Stimulated activated naive CD8-positive, alpha-beta T cell treated with anti-CD3 and anti-CD28 coated beads, Interleukin-15, Interleukin-2, amounts not matched to agents 100 ng/mL and 50 ng/mL, for 24 hours (primary cell): Measurements from ENCODE around the gene BEND3.
"Not testable (repeated sequence)": the region's sequence is repeated elsewhere in the genome, so short reads cannot be mapped to it uniquely, and the experiment has no call there.

Source experiments
- H3K27ac Mint-ChIP-seq: one replicate; pipeline ENCODE4 v1.8.0; 2021; ENCODE audit warnings: mild to moderate bottlenecking, mixed read lengths
- H3K27me3 Mint-ChIP-seq: one replicate; pipeline ENCODE4 v1.8.0; 2021; ENCODE audit warnings: mixed read lengths
- H3K36me3 Mint-ChIP-seq: one replicate; pipeline ENCODE4 v1.8.0; 2021; ENCODE audit warnings: low read depth, mixed read lengths
- H3K4me1 Mint-ChIP-seq: one replicate; pipeline ENCODE4 v1.8.0; 2021; ENCODE audit warnings: low read depth, mixed read lengths
- H3K4me3 Mint-ChIP-seq: one replicate; pipeline ENCODE4 v1.8.0; 2021; ENCODE audit warnings: mild to moderate bottlenecking, mixed read lengths
- H3K9me3 Mint-ChIP-seq: one replicate; pipeline ENCODE4 v1.8.0; 2021; ENCODE audit warnings: mixed read lengths

BEND3 gene

DNA sequence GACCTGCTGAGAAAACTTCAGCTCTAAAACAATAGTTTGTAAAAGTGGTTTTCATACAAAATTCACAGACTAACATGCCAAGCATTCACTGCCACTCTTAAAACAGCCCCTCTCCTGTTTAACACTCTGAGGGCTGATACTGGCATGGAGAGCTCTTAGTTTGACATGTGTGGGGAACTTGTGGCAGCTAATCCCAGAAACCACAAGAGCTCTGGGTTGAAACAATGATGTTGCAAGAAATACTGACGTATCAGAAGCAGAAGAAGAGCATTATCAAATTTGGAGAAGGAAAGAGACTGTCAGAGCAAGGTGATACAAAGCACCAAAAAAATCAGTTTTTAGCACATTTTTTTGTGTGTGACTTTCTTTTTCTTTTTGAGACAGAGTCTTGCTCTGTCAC lies 5.1 kb downstream of the BEND3 start:
- Mint-ChIP-seq H3K9me3 (no peaks in the 10 kb centered on the region), H3K27me3 (no peaks in the 10 kb centered on the region), H3K4me1 (peaks cover 11% of the 10 kb centered on the region), H3K4me3 (no peak overlapping the region), H3K27ac (no peak overlapping the region), H3K36me3 (peaks cover 3% of the 10 kb centered on the region)

DNA sequence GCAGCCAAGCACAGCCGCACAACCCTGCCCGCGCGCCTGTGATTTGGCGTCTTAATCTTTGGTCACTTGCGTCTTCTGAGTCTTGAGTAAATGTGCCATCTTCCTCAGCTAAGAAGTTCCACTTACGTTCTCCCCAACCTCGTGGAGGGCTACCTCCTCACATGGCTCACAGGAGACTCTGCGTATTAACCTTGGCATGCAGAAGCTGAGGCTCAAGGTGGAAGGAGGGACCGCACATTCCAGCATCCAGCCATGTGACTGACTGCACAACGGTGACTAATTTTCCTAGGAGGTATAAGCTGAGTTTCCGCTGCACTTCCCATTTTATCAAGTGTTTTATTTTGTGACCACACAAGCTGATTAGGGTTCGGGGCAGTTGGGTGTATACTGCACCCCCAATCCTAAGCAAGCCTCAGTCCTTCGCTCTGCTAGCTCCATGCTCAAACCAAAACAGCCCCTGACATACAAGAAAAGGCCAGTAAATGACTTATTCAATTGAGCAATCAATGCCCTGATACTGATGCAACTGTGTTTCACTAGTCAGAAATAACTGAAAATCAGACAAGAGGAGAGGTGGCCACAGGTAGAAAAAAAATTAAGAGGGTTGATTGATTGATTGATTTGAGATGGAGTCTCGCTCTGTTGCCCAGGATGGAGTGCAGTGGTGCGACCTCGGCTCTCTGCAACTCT lies 7.0 kb downstream of the BEND3 start:
- Mint-ChIP-seq H3K4me1 (peaks cover 4% of the 10 kb centered on the region), H3K27me3 (no peaks in the 10 kb centered on the region), H3K36me3 (peaks cover 3% of the 10 kb centered on the region), H3K9me3 (no peaks in the 10 kb centered on the region), H3K27ac (no peak overlapping the region), H3K4me3 (no peak overlapping the region)

DNA sequence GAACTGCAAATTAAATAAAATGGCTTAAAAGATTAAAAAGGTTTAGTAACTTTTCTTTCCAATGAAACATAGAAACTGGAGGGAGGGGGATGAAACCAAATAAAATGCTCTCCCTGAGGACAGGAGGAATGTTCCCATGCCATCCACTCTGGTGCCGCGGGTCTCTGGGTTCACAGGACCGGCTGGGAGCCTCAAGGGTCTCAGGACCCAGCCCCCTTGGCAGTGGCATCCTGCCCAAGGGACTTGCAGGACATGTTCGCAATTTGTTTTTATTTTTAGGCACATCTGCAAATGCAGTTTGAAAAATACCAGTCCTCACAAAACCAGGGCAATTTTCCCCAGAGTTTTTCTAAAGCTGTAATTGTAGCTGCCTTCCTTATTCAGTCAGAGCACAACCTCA lies 7.5 kb downstream of the BEND3 start:
- H3K36me3 Mint-ChIP-seq: peaks cover 3% of the 10 kb centered on the region
- no peak overlapping the region for H3K4me3 Mint-ChIP-seq
- H3K27ac Mint-ChIP-seq: no peak overlapping the region
- H3K27me3 Mint-ChIP-seq: no peaks in the 10 kb centered on the region
- peaks cover 3% of the 10 kb centered on the region for H3K4me1 Mint-ChIP-seq
- no peaks in the 10 kb centered on the region for H3K9me3 Mint-ChIP-seq

DNA sequence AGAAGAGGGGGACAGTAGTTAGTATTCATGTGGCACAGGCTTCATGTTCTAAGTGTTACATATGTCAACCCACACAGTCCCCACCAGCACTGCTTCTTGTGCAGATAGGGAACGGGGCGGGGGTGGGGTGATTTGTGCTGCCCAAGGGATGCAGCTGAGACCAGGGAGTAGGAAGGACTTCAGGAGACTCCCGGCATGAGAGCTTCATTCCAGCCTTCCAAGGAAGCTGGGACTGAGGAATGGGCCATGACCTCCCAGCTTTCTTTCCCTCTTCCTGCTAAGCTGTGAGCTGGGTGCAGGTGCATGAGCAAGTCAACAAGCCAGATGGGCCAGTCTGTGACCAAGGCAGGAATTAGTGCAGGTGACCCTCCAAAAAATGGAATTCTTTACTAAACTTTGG lies 9.2 kb downstream of the BEND3 start:
- H3K4me3 Mint-ChIP-seq: no peak overlapping the region
- H3K9me3 Mint-ChIP-seq: no peaks in the 10 kb centered on the region
- peaks cover 3% of the 10 kb centered on the region for H3K4me1 Mint-ChIP-seq

DNA sequence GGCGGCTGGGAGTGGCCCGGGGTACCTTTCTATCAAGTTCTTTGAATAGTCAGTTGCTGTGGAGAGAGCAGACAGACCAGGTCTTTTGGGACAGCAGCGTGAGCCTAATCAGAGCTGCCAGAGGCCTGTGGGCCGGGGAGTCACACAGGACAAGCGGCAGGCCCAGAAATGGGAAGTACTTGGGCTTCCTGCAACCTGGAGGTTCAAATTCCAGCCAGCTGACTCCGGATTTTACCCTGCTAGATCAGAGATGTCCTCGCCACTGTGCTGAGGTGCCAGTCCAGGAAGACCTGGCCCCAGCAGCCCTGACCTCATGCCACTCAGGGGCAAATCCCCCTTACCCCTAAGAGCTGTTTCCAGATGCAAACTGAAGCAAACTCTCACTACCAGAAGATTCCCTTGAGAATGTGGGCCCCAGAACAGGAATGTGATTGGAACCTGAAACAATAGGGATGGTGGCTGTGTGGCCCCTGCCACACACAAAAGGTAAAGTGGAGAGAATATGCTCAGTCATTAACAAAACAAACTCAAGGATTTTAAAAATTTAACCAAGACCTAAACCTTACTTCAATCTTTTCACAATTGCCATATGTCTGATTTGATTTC lies 9.7 kb downstream of the BEND3 start:
- no peak overlapping the region for H3K27ac Mint-ChIP-seq
- no peaks in the 10 kb centered on the region for H3K9me3 Mint-ChIP-seq
- no peak overlapping the region for H3K4me3 Mint-ChIP-seq
- H3K36me3 Mint-ChIP-seq: peaks cover 3% of the 10 kb centered on the region
- peaks cover 3% of the 10 kb centered on the region for H3K4me1 Mint-ChIP-seq
- H3K27me3 Mint-ChIP-seq: no peaks in the 10 kb centered on the region

More for the DNA sequence above, 9.2 kb downstream of the BEND3 start:
- no peak overlapping the region for H3K27ac Mint-ChIP-seq
- H3K27me3 Mint-ChIP-seq: no peaks in the 10 kb centered on the region
- peaks cover 3% of the 10 kb centered on the region for H3K36me3 Mint-ChIP-seq

DNA sequence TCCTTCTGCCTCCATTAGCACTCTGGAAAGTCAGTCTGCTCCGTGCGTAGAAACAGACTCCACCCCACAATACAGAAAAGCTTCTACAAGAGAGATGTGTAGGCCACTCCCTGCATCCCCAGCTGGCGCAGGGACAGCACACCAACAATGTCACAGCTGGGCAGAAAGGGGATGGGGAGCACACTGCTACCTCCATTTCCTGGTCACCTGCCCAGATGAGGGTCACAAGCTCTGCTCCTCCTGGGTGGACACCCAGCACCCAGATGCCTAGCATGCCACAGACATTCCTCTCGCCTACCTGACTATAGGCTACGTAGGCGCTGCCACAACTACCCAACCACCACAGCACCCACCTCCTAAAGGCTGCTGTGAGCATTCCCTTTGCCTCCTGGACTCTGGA lies 12.2 kb downstream of the BEND3 start:
- peaks cover 14% of the 10 kb centered on the region for H3K4me1 Mint-ChIP-seq
- no peak overlapping the region for H3K4me3 Mint-ChIP-seq
- H3K36me3 Mint-ChIP-seq: peaks cover 2% of the 10 kb centered on the region
- H3K9me3 Mint-ChIP-seq: no peaks in the 10 kb centered on the region
- no peaks in the 10 kb centered on the region for H3K27me3 Mint-ChIP-seq
- H3K27ac Mint-ChIP-seq: no peak overlapping the region

DNA sequence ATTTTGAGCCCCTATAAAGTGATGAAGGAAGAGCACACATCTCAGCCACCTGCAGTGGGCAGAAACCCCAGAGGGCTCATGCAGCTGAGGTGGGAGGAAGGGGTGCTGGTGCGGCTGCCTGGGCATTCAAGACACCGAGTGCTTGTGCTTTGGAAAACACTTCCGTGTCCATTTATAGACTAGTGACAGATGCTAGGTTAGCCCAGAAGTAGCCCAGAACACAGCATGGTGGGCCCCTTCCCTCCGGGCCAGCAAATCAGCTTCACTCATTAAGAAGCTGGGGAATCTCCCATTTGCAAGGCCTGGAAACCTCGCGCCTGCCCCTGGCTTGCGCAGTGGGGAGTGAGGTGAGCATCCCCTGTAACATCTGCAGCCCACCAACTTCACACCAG lies 12.9 kb downstream of the BEND3 start:
- H3K4me1 Mint-ChIP-seq: peaks cover 14% of the 10 kb centered on the region
- no peak overlapping the region for H3K4me3 Mint-ChIP-seq
- no peak overlapping the region for H3K27ac Mint-ChIP-seq
- no peaks in the 10 kb centered on the region for H3K9me3 Mint-ChIP-seq
- H3K36me3 Mint-ChIP-seq: peaks cover 6% of the 10 kb centered on the region
- H3K27me3 Mint-ChIP-seq: no peaks in the 10 kb centered on the region

DNA sequence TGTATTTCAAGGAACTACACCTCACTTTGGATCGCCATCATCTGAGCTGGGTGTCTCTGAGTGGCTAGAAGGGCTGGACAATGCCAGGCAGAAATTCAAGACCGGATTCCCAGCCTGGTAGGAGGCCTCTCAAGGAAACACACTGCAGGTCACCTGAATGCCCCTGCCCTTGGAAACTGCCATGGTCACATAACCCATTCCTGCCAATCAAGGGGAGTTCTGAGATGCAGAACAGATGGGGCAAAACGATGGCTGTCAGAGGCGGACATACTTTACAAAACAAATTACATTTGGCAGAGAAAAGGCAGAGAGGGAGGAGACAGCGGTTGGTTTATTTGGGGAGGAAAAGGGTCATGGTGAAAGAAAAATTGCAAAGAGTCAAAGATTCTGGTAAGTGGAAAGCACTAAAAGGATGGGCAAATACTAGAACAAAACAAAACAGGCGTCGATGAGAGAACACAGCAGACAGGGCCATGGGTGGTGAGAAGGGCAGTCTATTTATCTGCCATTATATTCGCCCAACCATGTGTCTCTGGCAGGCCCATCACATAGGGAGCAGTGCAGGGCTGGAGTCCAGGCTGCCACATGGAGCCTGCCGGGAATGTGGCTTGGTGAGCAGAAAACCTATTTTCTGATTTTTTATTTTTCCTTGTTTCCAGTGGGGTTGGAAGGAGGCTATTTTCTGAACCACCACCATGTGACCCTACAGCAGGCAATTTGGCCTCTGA lies 13.5 kb downstream of the BEND3 start:
- Mint-ChIP-seq H3K4me3 (no peak overlapping the region), H3K27ac (no peak overlapping the region), H3K27me3 (no peaks in the 10 kb centered on the region), H3K4me1 (peaks cover 14% of the 10 kb centered on the region), H3K9me3 (no peaks in the 10 kb centered on the region), H3K36me3 (peaks cover 6% of the 10 kb centered on the region)

DNA sequence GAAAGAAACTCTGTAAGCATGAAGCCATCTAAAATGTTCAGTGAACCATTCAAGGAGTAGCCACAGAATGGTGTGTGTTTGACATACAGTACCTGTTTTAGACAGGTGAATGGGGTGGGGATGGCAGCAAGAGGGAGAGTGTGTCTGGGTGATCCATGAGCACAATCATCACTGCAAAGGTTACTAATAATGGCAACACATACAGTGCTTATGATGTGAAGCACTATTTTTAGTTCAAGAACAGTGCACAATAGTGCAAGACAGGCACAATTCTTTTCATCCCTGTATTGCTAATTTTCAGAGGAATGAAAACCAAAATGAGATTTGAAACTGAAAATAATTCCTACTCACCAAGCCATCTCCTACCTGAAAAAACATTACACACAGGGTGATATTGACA lies 14.1 kb downstream of the BEND3 start:
- peaks cover 14% of the 10 kb centered on the region for H3K4me1 Mint-ChIP-seq
- no peak overlapping the region for H3K4me3 Mint-ChIP-seq
- no peak overlapping the region for H3K27ac Mint-ChIP-seq
- peaks cover 6% of the 10 kb centered on the region for H3K36me3 Mint-ChIP-seq
- H3K9me3 Mint-ChIP-seq: no peaks in the 10 kb centered on the region
- H3K27me3 Mint-ChIP-seq: no peaks in the 10 kb centered on the region

DNA sequence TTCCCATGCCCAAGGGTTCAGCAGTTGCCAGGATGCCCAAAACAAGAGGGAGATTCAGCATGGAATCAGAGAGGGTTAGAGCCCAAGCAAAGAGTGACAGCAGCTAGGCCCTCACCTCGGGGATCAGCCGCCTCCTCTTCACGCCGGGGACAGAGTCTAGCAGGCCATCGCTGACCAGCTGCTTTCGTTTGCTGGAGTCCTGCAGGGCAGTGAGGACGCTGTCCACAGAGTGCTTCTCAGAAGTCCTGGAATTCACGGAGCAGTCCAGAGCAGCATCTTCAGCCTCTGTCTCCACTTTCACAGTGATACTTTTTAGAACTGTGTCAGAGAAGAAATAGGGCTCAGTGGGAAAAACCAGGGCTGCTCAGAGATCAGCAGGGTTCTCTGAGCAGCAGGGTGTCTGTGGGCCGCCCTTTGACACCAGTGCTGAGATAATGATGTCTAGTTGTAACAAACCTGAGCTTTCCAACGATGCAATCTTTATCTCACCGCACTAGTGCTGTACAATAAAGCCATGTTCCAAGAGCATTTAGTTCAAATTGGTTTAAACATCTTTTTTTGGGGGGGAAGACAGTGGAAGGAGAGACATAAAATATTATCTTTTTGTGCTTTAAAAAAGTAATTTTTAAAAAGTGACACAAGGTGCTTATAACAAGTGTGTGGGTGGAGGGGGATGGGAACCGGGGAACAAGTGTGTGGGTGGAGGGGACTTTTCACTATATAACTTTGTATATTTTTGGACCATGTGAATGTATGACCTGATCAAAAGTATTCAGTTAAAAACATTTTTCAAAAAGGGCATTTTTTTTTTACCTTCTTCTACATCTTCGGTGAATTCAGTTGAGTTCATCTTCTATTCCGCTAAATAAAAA lies 16.6 kb downstream of the BEND3 start:
- Mint-ChIP-seq H3K36me3 (peaks cover 12% of the 10 kb centered on the region), H3K4me1 (peaks cover 14% of the 10 kb centered on the region), H3K9me3 (no peaks in the 10 kb centered on the region), H3K4me3 (no peak overlapping the region), H3K27me3 (no peaks in the 10 kb centered on the region), H3K27ac (no peak overlapping the region)

DNA sequence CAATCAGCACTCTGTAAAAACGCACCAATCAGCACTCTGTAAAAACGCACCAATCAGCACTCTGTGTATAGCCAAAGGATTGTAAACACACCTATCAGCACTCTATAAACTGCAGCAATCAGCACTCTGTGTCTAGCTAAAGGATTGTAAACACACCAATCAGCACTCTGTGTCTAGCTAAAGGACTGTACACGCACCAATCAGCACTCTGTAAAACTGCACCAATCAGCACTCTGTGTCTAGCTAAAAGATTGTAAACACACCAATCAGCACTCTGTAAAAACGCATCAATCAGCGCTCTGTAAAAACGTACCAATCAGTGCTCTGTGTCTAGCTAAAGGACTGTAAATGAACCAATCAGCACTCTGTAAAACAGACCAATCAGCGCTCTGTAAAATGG lies 30.9 kb downstream of the BEND3 start:
- not testable (repeated sequence) for H3K27ac Mint-ChIP-seq, H3K9me3 Mint-ChIP-seq, H3K27me3 Mint-ChIP-seq, H3K4me3 Mint-ChIP-seq
- Mint-ChIP-seq H3K36me3 (peaks cover 34% of the 10 kb centered on the region), H3K4me1 (peaks cover 12% of the 10 kb centered on the region)

DNA sequence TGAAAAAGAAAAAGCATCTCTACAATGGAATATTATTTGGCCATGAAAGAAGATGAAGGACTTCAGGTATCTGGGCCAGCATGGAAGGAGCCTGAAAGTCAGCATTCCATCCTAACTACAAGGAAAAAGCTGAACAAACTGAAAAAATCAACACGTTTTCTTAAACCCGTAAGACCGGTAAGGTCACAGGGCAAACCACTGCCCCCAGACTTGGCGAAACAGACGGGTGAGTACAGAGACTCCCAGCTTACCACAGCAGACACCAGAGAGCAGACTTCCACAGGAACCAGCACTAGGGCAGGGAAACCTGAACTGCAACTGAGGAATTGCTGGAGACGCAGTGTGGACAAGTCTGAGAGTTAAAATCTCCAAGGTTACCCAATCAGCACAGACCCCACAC lies 31.4 kb downstream of the BEND3 start:
- H3K9me3 Mint-ChIP-seq: no peaks in the 10 kb centered on the region
- peaks cover 34% of the 10 kb centered on the region for H3K36me3 Mint-ChIP-seq

DNA sequence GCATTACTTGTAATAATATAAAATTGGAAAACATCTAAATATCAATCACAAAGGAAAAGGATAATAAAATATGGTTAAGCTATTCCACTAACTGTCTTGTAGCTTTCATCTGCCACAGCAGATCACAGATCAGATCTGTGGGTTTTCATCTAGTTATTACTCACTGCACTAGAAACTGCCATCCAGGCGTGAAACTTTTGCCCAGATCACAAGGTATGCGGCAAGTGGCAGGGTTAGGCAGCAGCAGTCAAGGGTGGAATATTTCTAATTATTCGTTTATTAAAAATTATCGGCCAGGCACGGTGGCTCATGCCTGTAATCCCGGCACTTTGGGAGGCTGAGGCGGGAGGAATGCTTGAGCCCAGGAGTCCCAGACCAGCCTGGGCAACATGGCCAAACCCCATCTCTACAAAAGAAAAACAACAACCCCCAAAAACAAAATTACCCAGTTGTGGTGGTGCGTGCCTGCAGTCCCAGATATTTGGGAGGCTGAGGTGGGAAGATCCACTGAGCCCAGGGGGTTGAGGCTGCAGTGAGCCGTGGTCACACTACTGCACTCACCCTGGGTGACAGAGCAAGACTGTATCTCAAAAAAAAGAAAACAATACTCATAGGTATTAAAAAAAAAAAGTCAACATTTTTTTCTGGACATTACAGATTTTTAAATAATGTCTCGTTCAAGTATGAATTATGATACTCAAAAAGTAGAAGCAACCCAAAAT lies 32.1 kb downstream of the BEND3 start:
- Mint-ChIP-seq H3K4me3 (no peak overlapping the region), H3K27ac (no peak overlapping the region), H3K27me3 (no peaks in the 10 kb centered on the region), H3K36me3 (peaks cover 30% of the 10 kb centered on the region), H3K4me1 (peaks cover 9% of the 10 kb centered on the region), H3K9me3 (no peaks in the 10 kb centered on the region)

More for the DNA sequence above, 31.4 kb downstream of the BEND3 start:
- no peak overlapping the region for H3K4me3 Mint-ChIP-seq
- no peaks in the 10 kb centered on the region for H3K27me3 Mint-ChIP-seq
- no peak overlapping the region for H3K27ac Mint-ChIP-seq
- H3K4me1 Mint-ChIP-seq: peaks cover 12% of the 10 kb centered on the region

DNA sequence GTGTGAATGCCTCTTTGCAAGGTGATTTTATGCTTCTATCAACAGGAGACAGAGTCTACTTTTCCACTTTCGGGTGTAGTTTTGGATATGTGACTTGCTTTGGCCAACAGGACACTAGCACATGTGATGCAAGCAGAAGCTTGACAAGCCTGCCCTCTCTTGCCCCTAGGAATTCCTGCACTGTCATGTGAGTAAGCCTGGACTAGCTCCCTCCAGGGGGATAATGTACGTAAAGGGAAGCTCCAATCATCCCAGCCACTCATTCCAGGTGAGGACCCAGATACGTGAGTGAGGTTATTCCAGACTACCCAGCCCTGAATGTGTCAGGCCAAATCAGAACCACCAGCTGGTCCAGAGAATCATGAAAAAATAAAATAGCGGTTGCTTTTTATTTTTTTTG lies 33.3 kb downstream of the BEND3 start:
- Mint-ChIP-seq H3K4me1 (peaks cover 6% of the 10 kb centered on the region), H3K4me3 (no peak overlapping the region), H3K9me3 (no peaks in the 10 kb centered on the region), H3K27me3 (no peaks in the 10 kb centered on the region), H3K27ac (no peak overlapping the region), H3K36me3 (peaks cover 27% of the 10 kb centered on the region)
